Measurements from ENCODE around the gene CDC42EP1.

Gene CDC42EP1

DNA sequence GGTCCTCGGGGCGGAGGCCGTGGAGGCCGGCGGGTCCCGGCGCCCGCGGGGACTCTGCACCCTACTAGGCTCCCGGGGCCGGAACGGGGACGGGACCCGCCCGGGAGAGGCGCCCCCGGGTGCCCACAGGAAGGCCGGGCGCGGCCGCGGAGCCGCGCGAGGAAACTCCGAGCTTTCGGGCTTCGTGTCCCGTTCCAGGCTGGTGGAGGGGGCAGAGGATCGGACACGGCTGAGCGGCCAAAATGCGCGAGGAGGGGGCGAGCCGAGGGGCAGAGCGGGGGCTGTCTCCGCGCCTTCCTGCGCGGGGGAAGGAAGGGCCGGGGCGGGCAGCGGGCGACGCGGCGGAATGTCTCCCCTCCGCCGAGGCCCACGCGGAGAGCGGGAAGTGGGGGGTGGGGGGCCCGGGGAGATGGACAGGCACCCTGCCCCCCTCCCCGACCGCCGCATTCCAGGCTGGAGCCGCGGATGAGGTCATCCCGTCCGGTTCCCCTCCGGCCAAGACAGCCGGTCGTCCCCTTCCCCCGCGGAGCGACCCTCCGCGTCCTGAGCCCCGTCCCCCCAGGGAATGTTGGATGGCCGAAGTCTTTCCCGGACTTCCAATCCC is 430 bp downstream of the CDC42EP1 start:
- no peak for DNase-seq (ENCODE audit: low read depth)

DNA sequence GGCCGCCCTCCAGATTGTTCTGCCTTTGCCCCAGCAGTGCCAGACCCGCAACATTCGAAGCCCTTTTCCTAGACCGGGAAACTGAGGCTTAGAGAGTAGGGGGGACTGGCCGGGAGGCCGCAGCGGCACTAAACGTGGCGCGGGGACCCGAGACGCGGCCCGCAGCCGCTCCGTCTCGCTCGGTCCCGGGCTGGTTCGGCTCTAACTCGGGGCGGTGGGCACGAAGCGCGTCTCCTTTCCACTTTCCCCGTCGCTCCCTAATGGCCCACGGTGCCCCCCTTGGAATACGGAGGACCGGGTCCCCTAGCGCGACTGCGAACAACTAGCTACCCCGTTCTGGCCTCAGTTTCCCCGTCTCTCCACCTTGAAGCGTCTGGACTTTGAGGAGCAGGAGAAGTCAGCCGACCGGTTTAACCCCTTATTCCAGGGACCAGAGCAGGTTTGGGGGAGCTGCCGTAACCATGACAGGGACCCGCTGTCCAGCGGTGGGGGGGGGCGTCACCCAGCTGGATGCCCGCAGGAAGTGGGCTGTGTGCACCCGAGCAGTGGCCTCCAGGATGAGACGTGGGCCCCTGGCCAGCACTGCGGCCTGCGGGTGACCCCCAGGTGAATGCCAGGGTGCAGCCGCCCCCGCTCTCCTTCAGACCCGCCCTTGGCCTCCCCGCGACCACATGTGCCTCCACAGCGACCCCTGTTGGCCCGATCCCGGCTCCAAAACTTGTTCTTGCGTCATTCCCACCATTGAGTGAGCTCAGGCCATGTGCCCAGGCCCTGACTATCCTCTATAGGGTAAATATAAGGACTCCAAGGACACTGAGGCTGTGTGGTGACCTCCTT is 1.1 kb downstream of the CDC42EP1 start:
- peak; percentile 77 for DNase-seq (ENCODE audit: low read depth)

DNA sequence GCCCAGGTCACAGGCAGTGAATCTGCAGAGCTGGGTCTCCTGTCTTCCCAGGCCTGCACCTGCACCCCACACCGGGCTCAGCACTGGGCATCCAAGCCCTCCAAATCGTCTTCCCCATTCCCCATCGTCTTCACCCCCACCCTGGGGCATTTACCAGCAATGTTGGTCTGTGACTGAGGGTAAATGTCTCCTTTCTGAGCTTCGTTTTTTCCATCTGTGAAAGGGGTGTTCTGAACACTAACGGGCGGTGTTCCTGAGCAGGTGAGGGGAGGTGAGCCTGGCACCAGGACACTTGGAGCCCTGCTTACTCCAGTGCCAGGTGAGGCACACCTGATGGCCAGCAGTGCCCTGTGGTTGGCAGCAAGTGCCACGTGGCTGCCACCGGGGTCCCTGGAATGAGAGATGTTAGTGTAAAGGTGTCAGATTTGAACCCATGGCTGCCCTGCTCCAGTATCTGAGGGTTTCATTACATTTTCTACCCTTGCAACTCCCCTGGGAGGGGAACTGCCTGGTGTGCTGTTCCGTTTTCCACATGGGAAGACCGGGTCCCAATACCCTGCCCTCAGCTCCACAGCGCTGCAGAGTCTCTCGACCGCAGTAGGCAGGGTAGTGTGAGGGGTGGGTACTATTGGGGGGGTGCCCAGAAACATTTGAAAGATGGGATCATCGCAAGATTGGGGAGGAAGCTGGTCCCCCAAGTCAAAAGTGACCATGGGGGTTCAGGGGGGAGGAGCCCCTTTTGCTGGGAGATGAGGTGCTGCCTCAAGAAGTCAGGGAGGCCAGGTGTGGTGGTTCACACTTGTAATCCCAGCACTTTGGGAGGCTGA is 2.0 kb downstream of the CDC42EP1 start:
- no peak for DNase-seq (ENCODE audit: low read depth)

DNA sequence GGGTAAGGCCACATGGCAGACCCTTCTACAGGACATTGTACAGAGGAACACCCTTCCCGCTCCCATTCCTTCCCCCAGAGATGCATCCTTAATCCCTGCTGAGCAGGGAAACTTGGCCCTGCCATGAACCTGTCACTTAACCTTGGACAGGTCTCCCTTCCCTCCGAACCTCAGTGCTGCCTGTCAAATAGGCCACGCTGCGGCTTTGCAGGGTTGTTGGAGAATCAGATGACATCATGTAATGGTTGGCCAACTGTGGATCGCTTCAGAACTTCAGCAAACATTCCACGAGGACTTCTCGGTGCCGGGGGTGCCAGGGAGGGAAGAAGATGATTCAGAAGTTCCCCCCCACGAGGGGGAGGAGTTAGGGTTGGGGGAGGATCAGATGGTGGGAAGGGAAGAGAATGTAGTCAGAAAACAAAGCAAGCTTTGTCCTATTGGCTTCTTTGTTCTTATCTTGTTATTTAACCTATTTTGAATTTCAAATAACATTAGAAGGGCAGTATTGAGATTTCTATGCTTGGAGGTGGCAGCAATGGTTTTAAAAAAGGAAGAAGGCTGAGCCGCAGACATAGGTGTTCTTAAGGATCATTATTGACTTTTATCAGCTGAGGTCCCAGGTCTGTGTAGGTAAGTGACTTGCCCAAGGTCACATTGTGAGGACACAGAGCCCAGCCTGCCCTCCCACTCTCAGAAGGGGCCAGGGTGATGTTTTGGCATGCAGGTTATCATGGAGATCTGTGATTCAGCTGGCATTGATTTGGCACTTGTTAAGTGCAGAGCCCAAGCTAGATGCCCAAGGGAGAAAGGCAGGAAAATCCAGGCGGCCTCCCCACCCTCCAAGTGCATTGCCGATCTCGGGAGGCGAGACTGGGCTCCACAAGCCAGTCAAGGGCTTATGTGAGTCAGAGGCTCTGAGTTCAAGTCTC is 3.1 kb downstream of the CDC42EP1 start:
- peak; percentile 96 for DNase-seq (ENCODE audit: low read depth)

DNA sequence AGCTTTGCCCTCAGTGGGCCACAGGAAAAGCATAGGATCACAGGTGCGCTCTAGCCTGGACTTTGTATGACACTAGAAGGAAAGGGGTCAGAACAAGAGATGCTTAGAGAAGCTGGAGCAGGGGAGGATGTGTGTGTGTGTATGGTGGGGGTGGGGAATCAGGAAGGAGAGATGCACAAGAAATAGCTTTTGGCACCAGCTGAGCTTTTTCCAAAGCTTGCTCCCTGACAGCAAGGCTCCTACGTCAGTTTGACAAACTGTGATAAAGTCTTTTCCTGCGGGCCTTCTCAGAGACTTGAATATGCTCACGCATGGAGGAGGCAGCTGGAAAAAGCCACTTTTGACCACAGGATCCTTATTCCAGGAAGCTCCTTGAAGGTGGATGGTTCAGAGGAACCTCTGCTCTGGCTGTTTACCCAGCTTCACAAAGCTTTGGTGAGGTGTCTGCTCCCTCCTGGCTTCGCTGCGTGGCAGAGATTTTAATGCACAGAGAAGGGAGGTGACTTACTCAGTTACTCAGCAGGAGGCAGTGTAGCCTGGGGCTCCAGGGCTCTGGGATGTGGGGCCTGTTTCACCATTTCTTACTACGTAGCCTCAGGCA is 3.9 kb downstream of the CDC42EP1 start:
- DNase-seq (ENCODE audit: low read depth), result no peak

DNA sequence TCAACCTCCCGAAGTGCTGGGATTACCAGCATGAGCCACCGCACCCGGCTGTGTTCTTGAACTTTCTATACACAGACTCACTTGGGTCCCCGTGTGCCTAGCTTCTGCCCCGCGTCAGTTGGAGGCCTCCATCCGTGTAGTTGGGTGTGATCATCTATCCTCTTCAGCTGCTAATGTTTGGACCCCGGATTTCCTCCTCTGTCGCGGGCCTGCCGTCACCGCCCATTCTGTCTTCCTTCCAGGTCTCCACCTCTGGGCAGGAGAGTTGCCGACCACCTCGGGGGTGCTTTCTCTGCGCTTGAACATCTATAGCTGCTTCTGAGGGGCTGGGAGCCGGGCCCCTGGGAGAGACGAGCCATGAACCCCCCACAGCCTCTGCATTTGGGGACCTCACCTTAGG is 5.5 kb downstream of the CDC42EP1 start:
- no peak for DNase-seq (ENCODE audit: low read depth)

DNA sequence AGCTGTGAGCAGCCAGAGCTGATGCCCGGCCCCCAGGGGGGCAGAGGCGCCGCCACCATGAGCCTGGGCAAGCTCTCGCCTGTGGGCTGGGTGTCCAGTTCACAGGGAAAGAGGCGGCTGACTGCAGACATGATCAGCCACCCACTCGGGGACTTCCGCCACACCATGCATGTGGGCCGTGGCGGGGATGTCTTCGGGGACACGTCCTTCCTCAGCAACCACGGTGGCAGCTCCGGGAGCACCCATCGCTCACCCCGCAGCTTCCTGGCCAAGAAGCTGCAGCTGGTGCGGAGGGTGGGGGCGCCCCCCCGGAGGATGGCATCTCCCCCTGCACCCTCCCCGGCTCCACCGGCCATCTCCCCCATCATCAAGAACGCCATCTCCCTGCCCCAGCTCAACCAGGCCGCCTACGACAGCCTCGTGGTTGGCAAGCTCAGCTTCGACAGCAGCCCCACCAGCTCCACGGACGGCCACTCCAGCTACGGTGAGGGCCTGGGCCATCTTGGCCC is 6.1 kb downstream of the CDC42EP1 start:
- DNase-seq (ENCODE audit: low read depth), result no peak

DNA sequence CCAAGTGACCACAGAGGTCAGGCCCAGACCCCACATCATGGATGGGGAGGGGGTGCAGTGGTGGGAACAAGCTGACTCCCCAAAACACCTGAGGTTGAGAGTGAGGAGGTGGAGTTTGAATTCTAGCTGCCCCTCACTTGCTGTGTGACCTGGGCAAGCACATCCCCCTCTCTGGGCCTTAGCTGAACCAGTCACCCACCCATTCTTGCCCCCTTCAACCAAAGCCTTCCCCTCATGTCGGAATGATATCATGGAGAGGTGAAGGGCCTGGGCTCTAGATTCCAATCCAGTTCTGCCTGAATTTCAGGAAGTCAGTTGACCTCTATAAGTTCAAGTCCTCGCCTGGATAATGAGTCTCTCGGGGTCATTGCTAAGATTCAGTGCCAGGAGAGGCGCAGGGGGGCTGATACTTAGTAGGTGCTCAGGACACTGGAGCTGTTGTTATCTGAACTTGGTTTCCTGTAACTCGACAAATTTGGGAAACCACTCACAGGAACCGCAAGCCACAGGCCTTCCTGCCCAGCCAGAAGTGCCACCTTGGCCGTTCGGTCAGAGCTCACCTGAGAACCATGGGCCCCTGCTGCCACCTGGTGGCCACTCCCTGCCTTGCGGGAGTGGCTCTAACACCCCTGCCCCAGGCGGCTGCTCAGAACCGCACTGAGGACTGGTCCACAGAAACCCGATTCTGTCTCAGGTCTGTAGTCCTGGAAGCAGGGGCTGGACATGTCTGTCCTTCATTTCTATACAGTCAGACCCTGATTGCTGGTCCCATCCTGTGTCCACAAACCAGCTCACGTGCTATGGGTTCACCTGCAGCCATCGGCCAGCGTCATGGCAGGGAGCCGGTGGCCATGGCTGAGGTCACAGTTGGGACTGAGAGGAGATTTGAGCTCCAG is 6.9 kb downstream of the CDC42EP1 start:
- no peak for DNase-seq (ENCODE audit: low read depth)

DNA sequence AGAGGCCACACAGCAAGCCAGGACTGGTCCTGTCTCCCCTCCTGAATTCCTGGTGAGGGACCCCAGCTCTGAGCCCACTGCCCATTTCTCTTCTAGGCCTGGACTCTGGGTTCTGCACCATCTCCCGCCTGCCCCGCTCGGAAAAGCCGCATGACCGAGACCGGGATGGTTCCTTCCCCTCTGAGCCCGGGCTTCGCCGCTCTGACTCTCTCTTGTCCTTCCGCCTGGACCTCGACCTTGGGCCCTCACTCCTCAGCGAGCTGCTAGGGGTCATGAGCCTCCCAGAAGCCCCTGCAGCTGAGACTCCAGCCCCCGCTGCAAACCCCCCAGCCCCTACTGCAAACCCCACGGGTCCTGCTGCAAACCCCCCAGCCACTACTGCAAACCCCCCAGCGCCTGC is 7.7 kb downstream of the CDC42EP1 start:
- DNase-seq (ENCODE audit: low read depth), result no peak

DNA sequence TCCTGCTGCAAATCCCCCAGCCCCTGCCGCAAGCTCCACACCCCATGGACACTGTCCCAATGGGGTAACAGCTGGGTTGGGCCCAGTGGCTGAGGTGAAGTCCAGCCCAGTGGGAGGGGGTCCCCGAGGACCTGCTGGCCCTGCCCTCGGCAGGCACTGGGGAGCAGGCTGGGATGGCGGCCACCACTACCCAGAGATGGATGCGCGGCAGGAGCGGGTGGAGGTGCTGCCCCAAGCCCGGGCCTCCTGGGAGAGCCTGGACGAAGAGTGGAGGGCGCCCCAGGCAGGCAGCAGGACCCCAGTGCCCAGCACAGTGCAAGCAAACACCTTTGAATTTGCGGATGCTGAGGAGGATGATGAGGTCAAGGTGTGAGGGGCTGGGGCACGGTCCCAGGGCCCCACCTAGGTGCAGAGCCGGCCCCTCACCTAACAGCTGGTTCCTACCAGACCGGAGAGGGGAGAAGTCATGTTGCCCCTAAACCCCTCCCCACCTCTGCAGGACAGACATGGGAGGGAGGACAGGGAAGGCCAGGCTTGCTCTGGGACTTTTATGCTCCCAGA is 8.2 kb downstream of the CDC42EP1 start:
- DNase-seq (ENCODE audit: low read depth), result no peak

DNA sequence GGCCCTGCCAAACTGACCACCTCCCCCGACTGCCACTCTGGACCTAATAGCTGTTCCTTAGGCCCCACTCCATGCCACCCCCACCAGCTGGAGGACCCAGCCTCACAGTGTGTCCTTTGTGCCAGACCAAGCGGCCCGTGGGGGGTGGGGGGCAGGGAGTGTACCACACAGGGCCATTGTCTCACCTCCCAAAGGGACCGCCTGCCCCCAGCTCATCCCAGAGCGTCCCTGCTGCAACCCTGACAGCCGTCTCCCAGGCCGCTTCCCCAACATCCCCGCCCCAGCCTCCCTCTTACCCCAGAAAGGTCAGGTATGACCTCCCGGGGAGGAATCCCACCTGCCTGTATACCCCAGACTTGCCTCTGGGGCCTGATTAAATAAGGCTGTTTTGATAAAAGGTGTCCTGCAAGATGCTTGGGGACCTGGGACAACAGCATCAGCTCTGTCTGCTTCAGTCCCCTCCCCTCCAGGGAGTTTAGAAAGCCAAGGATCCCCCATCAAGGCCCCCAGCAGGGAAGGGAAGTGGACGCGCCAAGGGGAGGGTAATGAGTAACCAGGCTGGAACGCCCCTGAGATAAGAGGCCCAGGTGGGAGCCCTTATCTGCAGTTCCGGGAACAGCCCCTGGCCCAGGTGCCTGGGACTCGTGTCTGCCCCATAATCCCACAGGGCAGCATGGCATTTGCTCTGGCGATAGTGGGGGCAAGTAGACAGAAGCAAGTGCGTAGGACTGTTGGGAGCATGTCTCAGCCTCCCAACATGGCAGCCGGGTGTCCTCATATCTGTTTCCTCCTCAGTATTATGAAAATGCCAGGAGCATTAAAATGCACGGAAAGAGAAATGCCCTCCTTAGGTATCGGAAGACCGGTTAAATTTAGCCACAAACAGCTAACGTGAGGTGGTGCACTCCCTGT is 9.0 kb downstream of the CDC42EP1 start:
- DNase-seq (ENCODE audit: low read depth), result no peak

DNA sequence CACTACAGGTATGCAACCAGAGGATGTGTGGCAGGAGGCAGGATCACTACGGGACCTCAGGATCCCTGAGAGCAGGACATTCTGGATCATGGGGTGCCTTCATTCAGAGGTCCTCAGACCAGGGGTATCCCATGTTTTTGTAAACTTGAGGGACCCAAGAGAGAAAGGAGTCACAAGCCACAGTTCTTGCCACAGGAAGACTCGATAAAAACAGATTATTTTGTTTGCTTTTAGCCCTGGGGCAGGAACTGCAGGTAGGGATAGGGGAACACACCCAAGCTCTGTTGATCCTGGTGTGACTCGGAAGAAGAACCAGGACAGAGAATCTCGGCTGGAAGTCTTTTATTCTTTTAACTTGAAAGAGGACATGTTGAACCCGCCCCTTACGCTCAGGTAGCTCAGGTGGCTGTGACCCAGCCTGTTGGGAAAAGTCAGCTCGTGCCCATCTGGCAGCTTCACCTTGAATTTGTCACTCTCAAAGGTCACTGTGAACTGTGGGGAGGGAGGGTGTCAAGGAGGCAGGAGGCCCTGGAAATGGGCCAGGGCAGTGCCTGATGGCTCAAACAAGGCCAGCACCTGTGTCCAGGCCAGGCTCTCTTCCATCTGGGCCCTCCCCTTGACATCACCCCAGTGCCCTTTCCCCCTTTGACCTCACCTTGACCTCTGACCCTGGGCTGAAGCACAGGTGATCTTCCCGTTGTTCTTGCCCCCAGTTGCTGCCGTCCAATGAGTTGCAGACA is 9.8 kb downstream of the CDC42EP1 start:
- DNase-seq (ENCODE audit: low read depth), result no peak

DNA sequence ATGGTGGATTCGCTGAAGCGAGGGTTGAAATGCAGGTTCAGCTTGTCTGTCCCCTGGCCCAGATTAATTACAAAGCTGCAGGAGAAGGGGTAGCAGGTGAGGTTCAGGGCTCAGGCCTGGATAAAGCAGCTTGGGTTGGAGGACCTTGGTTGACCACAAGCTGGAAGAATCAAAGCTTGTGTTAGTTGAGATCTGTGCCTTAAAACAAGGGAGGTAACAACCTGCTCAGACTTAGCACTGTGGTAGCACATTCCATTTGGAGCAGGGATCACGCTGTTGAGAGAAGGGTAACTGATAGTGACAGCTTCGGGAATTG is 10.3 kb downstream of the CDC42EP1 start:
- DNase-seq (ENCODE audit: low read depth), result no peak

DNA sequence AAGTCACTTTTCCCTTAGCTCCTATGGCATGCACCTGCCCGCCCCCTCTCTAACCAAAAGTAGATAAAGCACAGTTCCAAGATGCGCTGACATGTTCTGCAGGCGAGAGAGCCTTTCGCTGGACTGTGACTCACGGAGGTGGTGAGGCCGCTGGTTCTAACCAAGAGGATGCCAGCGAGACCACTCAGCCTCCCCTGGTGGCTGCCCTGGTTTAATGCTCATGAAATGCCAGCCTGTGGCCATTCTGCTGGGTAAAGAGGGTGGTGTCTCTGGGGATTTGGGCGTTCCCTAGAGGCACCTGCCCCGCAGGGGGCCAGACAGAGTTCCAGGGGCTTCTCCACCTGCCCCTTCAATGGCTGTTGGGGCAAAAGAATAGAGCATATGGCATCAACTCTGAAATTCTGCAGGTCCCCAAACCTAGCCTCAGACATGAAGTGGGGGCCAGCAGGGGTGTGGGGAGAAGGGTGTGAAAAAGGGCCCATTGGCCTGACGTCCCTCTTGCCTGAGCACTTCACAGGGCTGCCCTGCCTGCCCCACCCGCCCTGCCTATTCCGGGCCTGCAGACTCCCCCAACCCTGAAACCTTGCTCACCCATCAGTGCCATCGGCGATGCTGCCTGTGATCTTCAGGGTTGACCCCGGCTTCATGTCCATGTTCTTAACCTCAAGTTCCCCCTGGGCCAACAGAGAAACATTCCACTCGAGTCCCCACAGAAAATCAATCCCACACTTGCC is 11.1 kb downstream of the CDC42EP1 start:
- no peak for DNase-seq (ENCODE audit: low read depth)

DNA sequence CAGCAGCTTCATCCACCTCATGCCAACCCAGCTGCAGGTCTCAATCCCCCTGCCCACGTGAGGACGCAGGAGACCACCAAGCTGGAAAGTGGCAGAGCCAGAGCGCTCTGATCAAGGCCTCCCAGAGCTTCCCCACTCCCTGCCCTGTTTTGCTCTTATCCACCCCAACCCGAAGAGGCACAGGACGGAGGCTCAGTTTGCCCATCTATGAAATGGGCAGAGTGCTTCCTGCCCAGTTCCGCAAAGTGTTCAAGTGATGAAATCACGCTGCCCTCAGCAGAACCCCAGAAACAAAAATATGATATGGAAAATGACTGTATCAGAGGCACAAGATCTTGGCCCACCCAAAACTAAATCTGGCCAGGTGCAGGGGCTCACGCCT is 11.7 kb downstream of the CDC42EP1 start:
- DNase-seq (ENCODE audit: low read depth), result no peak

DNA sequence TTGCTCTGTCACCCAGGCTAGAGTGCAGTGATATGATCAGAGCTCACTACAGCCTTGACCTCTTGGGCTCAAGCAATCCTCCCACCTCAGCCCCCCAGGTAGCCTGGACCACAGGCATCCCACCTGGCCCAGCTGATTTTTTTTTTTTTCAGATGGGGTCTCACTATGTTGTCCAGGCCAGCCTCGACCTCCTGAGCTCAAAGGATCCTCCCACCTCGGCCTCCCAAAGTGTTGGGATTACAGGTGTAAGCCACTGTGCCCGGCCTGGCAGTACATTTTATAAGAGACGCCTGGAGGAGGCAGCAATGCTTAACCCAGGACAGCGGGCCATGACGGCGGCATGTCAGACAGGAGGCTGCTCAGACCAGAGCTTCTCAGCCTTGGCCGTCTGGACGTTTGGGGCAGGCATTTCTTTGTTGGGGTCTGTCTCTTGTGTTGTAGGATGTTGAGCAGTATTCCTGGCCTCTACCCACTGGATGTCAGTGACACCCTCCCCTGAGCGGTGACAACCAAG is 15.3 kb downstream of the CDC42EP1 start:
- no peak for DNase-seq (ENCODE audit: low read depth)

DNA sequence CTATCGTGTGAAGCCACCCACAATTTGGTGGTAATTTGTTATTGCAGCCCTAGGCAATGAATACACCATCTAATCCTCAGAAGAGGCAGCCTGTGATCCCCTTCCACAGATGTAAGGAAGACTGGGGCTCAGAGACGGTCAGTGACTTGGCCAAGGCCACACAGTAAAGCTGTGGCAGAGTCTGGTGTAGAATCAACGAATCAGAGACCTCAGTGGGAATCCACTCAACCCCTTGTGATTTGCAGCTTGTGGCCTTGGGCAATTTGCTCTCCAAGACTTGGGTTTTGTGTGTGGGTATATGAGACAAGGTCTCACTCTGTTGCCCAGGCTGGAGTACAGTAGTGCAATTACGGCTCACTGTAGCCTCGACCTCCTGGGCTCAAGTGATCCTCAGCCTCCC is 17.7 kb downstream of the CDC42EP1 start:
- DNase-seq (ENCODE audit: low read depth), result no peak

Data from stromal cell of bone marrow (primary cell).